Adrenal gland (tissue), 12 donors: ENCODE results near the gene SUCLG1. TPM values are rescaled to one million over a fixed set of nuclear protein-coding genes. Genes with fewer than 3 reads are reported as not detected.
"Not testable (repeated sequence)": the region's sequence is repeated elsewhere in the genome, so short reads cannot be mapped to it uniquely, and the experiment has no call there.

Source experiments
- DNase-seq, 7 donors: peaks; one replicate each; pipeline ENCODE4 v3.0.0-alpha.2; 2019 to 2020
- H3K27ac ChIP-seq, 5 donors: fragments of 200-600 bp; sonication (generic) in 4 of 5; 1 replicate in 3 of 5; 2 replicates in 2 of 5; pipeline versions ENCODE4 v1.5.1 to v1.8.0; 2016 to 2020; ENCODE audit warnings: mild to moderate bottlenecking in 1 of 5
- H3K27me3 ChIP-seq: fragments of 200-600 bp; 2 replicates; pipeline ENCODE4 v1.8.0; 2021
- H3K36me3 ChIP-seq, 2 donors: fragments of 200-600 bp; replicated peaks in 1 of 2; 1 replicate in 1 of 2; 2 replicates in 1 of 2; pipeline versions ENCODE4 v1.5.1 to v1.8.0; 2018 to 2022
- H3K4me1 ChIP-seq, 2 donors: fragments of 200-600 bp; replicated peaks in 1 of 2; 1 replicate in 1 of 2; 2 replicates in 1 of 2; pipeline versions ENCODE4 v1.5.1 to v1.8.0; 2018 to 2021
- H3K4me3 ChIP-seq, 4 donors: fragments of 200-600 bp; sonication (generic) in 3 of 4; one replicate each; pipeline ENCODE4 v1.5.1; 2016 to 2018
- H3K9me3 ChIP-seq, 3 donors: fragments of 200-600 bp; sonication (generic) in 1 of 3; replicated peaks in 1 of 3; 1 replicate in 2 of 3; 2 replicates in 1 of 3; pipeline versions ENCODE4 v1.5.1 to v1.8.0; 2016 to 2021
- POLR2A ChIP-seq, 2 donors: fragments of 450-650 bp; IDR thresholded peaks; one replicate each; pipeline ENCODE4 v1.6.1; 2017; ENCODE audit warnings: antibody characterized with exemption in 2 of 2, mild to moderate bottlenecking in 2 of 2, moderate library complexity in 1 of 2
- WGBS, 4 donors: extraction: QIAGEN DNeasy Blood & Tissue Kit in 2 of 4; methylation state at CpG; one replicate each; pipeline versions ENCODE4 v1.1.5 to v1.1.7; 2013 to 2017; 5-methylcytosine and 5-hydroxymethylcytosine counted together
- intact Hi-C, 2 donors: fragments of 100-400 bp; cut with DNase I; formaldehyde crosslinking; loops; one replicate each; pipeline versions ENCODE4 v1.14.1 to v1.15.0; 2022 to 2023
- polyA plus RNA-seq, 3 donors: library from polyadenylated mRNA; stranded (reverse); fragments of 200-250 nt in 2 of 3; fragments of 350-450 nt in 1 of 3; fragmentation: Illumina TruSeq in 1 of 3; extraction: RNeasy Lipid Tissue Mini Kit (QIAGEN cat#74804) in 1 of 3; gene quantifications; one replicate each; pipeline ENCODE4 v1.2.3, GENCODE V29; 2013 to 2014
- total RNA-seq, 9 donors: library from RNA; depleted of rRNA in 4 of 9; stranded (reverse); fragments of >200 nt in 4 of 9; fragments of 120-200 nt in 1 of 9; fragmentation: NEBNext Ultra II Directional in 1 of 9; extraction: Animal tissue kit (Norgen Biotek cat#: 25700) in 1 of 9; gene quantifications; one replicate each; pipeline versions ENCODE4 v1.1.0 to v1.2.4, GENCODE V29; 2013 to 2023
- TF ChIP-seq, protein P1 (sequence below), 6 experiments: fragments of 450-650 bp in 4 of 6; fragments of 200-600 bp in 2 of 6; sonication (generic) in 1 of 6; IDR thresholded peaks; 1 replicate in 5 of 6; 2 replicates in 1 of 6; pipeline versions ENCODE4 v1.5.1 to v1.8.0; 2016 to 2021; ENCODE audit warnings: antibody characterized with exemption in 6 of 6, mild to moderate bottlenecking in 2 of 6, moderate library complexity in 1 of 6
- donor health status: healthy with polysubstance abuse.
- donor health status: Bipolar disorder and iron deficiency.
- donor health status: DM: yes; HTN: yes; CAD: no.
- donor health status: DM: no; HTN: no; CAD: no.
- donor health status: DM: no; HTN: no; CAD: no.
- donor health status: DM: yes; HTN: yes; CAD: no.

Gene SUCLG1
- total and polyA plus RNA-seq, 12 donors: 42.5 to 270 (median 86.1) TPM

DNA sequence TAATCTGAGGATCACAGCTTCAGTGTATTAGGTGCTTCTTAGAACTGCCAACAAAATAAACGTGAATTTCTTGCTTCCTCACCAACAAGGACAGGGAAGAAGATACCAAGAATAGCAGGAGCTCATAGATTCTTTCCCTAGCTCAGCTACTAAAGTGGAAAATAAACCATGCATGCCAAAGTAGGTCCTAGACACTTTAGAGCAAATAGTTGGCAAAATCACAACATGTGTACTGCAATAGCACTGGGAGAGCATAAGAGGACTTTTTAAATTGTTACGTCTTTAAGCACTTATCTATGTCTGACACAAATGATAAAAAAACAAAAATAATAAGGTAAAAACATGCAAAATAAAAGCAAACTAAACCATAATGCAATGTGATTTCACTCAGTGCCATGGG lies 49.5 kb downstream of the SUCLG1 start:
- Histone ChIP-seq H3K4me3 (no peak overlapping the region), H3K9me3 (no peaks in the 10 kb centered on the region), H3K27ac (no peak overlapping the region), H3K36me3 (no peaks in the 10 kb centered on the region), H3K27me3 (no peaks in the 10 kb centered on the region), H3K4me1 (no peaks in the 10 kb centered on the region)
- intact Hi-C loops: no loop called here
- WGBS, 4 donors: 63 to 67% (median 66%) methylated on average over 2 of the region's 2 CpGs
- no peak for TF ChIP-seq POLR2A (IDR thresholded peaks at IDR 0.05)
- TF ChIP-seq, protein P1, sequence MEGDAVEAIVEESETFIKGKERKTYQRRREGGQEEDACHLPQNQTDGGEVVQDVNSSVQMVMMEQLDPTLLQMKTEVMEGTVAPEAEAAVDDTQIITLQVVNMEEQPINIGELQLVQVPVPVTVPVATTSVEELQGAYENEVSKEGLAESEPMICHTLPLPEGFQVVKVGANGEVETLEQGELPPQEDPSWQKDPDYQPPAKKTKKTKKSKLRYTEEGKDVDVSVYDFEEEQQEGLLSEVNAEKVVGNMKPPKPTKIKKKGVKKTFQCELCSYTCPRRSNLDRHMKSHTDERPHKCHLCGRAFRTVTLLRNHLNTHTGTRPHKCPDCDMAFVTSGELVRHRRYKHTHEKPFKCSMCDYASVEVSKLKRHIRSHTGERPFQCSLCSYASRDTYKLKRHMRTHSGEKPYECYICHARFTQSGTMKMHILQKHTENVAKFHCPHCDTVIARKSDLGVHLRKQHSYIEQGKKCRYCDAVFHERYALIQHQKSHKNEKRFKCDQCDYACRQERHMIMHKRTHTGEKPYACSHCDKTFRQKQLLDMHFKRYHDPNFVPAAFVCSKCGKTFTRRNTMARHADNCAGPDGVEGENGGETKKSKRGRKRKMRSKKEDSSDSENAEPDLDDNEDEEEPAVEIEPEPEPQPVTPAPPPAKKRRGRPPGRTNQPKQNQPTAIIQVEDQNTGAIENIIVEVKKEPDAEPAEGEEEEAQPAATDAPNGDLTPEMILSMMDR (IDR thresholded peaks at IDR 0.05): no peak
- no peak for DNase-seq

DNA sequence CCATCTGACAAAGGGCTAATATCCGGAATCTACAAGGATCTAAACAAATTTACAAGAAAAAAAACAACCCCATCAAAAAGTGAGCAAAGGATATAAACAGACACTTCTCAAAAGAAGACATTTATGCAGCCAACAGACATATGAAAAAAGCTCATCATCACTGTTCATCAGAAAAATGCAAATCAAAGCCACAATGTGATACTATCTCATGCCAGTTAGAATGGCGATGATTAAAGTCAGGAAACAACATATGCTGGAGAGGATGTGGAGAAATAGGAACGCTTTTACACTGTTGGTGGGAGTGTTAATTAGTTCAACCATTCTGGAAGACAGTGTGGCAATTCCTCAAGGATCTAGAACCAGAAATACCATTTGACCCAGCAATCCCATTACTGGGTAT lies 57.0 kb downstream of the SUCLG1 start:
- H3K9me3 ChIP-seq, DNase-seq, intact Hi-C loops, H3K4me3 ChIP-seq, H3K36me3 ChIP-seq, H3K4me1 ChIP-seq, H3K27ac ChIP-seq, H3K27me3 ChIP-seq: not testable (repeated sequence)
- WGBS, 4 donors: 70 to 81% (median 76%) methylated on average over 3 of the region's 3 CpGs

DNA sequence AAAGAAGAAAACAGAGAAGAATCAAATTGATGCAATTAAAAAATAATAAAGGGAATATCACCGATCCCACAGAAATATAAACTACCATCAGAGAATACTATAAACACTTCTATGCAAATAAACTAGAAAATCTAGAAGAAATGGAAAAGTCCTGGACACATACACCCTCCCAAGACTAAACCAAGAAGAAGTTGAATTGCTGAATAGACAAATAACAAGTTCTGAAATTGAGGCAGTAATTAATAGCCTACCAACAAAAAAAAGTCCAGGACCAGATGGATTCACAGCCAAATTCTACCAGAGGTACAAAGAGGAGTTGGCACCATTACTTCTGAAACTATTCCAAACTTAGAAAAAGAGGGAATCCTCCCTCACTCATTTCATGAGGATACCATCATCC lies 59.2 kb downstream of the SUCLG1 start:
- H3K4me3 ChIP-seq, DNase-seq, H3K9me3 ChIP-seq, H3K27ac ChIP-seq, H3K27me3 ChIP-seq, H3K4me1 ChIP-seq, H3K36me3 ChIP-seq, intact Hi-C loops: not testable (repeated sequence)
- 75 to 93% (median 90%) methylated on average over 1 of the region's 1 CpG for WGBS, 4 donors

DNA sequence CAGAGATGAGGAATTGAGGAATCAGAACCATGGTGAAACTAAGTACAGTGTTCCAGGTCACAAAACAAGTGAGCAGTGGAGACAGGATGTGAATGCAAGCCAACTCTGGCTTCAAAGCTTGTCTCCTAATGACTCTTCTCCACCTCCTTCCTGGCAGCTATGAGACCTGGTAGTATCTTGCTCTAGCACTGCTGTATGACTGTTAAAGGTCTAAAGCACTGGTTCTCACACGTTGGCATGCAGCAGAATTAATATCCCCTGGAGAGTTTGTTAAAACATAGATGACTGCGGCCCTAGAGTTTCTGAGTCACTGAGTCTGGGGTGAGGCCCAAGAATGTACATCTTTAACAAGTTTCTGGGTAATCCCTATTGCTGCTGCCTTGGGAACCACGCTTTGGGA lies 63.3 kb downstream of the SUCLG1 start:
- intact Hi-C loops: no loop called here
- 45 to 61% (median 50%) methylated on average over 3 of the region's 3 CpGs for WGBS, 4 donors

DNA sequence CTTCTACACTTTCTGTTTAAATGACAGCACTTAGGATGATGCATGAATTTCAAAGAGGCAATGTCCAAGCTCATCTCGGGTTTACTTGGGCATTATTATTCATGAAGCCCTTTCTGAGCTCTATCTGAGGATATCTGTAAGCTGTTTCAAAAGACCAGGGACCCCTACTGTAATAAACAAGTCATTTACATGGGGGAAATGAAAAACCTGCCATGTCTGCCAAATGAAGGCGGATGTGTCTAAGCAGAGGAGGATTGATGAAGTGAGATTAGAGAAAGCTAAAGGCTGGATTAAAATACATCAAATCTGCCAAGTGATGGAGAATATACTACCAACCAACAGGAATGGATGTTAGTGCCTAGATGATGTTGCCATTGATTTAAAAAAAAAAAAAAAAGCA lies 64.5 kb downstream of the SUCLG1 start:
- Histone ChIP-seq H3K36me3 (no peaks in the 10 kb centered on the region), H3K27ac (no peak overlapping the region), H3K9me3 (no peaks in the 10 kb centered on the region), H3K4me1 (no peaks in the 10 kb centered on the region), H3K4me3 (no peak overlapping the region), H3K27me3 (no peaks in the 10 kb centered on the region)
- TF ChIP-seq POLR2A (IDR thresholded peaks at IDR 0.05): no peak
- TF ChIP-seq, protein P1 (IDR thresholded peaks at IDR 0.05): no peak
- DNase-seq: no peak
- WGBS, 4 donors: 54 to 59% (median 57%) methylated on average over 2 of the region's 2 CpGs
- intact Hi-C loops: no loop called here

More for the DNA sequence above, 63.3 kb downstream of the SUCLG1 start:
- Histone ChIP-seq H3K4me1 (no peaks in the 10 kb centered on the region), H3K36me3 (no peaks in the 10 kb centered on the region), H3K27me3 (no peaks in the 10 kb centered on the region), H3K9me3 (no peaks in the 10 kb centered on the region), H3K4me3 (no peak overlapping the region), H3K27ac (no peak overlapping the region)
- no peak for DNase-seq
- TF ChIP-seq POLR2A (IDR thresholded peaks at IDR 0.05): no peak

DNA sequence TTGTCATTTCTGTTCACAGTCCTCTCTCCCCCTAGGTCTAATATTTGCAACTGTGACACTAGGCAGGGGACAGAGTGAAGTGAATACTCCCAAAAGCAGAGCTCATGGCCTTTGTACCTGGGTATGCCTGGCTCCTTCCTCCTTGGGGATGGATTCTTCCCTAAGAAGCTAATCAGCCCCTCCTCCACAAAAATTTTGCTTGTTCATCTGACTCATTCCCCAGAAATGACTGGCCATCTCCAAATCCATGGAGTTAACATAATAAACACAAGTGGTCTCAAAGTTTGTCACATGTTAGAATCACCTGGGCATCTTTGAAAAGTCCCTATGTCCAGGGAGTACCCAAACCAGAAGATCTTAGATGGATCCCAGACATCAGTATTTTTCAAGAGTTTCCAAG lies 65.3 kb downstream of the SUCLG1 start:
- Histone ChIP-seq H3K4me3 (no peak overlapping the region), H3K36me3 (no peaks in the 10 kb centered on the region), H3K27ac (no peak overlapping the region), H3K4me1 (no peaks in the 10 kb centered on the region), H3K27me3 (no peaks in the 10 kb centered on the region), H3K9me3 (no peaks in the 10 kb centered on the region)
- TF ChIP-seq, protein P1 (IDR thresholded peaks at IDR 0.05): no peak
- no peak for TF ChIP-seq POLR2A (IDR thresholded peaks at IDR 0.05)
- DNase-seq: no peak
- intact Hi-C loops: no loop called here
